Neural crest cell (in vitro differentiated cells): ENCODE results near the gene SPRTN. TPM values are rescaled to one million over a fixed set of nuclear protein-coding genes. Genes with fewer than 3 reads are reported as not detected.
A peak's percentile ranks its signal among the peaks of the same experiment; 100 is the strongest.

ENCODE experiments used
- DNase-seq: peaks from one replicate; pipeline ENCODE4 v3.0.0; 2021; ENCODE audit warnings: low read depth, mixed read lengths, low spot score
- H3K27ac Mint-ChIP-seq: one replicate; pipeline ENCODE4 v1.8.0; 2021; ENCODE audit warnings: mild to moderate bottlenecking, mixed read lengths; ENCODE audit not compliant: unreplicated experiment
- H3K27me3 Mint-ChIP-seq: 2 replicates; pipeline ENCODE4 v1.8.0; 2021; ENCODE audit warnings: low read depth, mild to moderate bottlenecking, mixed read lengths
- H3K36me3 Mint-ChIP-seq: 2 replicates; pipeline ENCODE4 v1.8.0; 2021; ENCODE audit warnings: low read depth, mild to moderate bottlenecking, mixed read lengths
- H3K4me1 Mint-ChIP-seq: 2 replicates; pipeline ENCODE4 v1.8.0; 2021; ENCODE audit warnings: mixed read lengths
- H3K4me3 Mint-ChIP-seq: one replicate; pipeline ENCODE4 v1.8.0; 2021; ENCODE audit warnings: mild to moderate bottlenecking, mixed read lengths
- H3K9me3 Mint-ChIP-seq: 2 replicates; pipeline ENCODE4 v1.8.0; 2021; ENCODE audit warnings: mixed read lengths
- CTCF ChIP-seq: fragments of 200-600 bp; sonication (generic); conservative IDR thresholded peaks from 2 replicates; pipeline ENCODE4 v1.5.0; 2021; ENCODE audit warnings: antibody characterized with exemption, mild to moderate bottlenecking
- total RNA-seq: library from RNA; stranded (reverse); gene quantifications from 2 replicates; pipeline ENCODE4 v1.2.1, GENCODE V29; 2021

SPRTN gene
- total RNA-seq, 1 donor from 2014 or later = 17.2 TPM

- H3K27me3 Mint-ChIP-seq = no peaks in the 10 kb centered on the region
Observed at GRCh38 chr1:231312432-231312788, 25.7 kb upstream of the SPRTN start.

GRCh38 chr1:231313661-231314060 lies 24.4 kb upstream of the SPRTN start:
- Mint-ChIP-seq H3K27me3 (no peaks in the 10 kb centered on the region), H3K27ac (no peak overlapping the region), H3K4me3 (no peak overlapping the region), H3K9me3 (no peaks in the 10 kb centered on the region), H3K4me1 (no peaks in the 10 kb centered on the region), H3K36me3 (no peaks in the 10 kb centered on the region)
- no peak for DNase-seq
- no peak for TF ChIP-seq CTCF

More at GRCh38 chr1:231312432-231312788, 25.7 kb upstream of the SPRTN start:
- Mint-ChIP-seq H3K4me1 (no peaks in the 10 kb centered on the region), H3K9me3 (no peaks in the 10 kb centered on the region), H3K27ac (peak overlapping the region; percentile 21), H3K4me3 (no peak overlapping the region), H3K36me3 (no peaks in the 10 kb centered on the region)
- TF ChIP-seq CTCF = no peak
- no peak for DNase-seq

GRCh38 chr1:231315887-231316286 lies 22.2 kb upstream of the SPRTN start:
- Mint-ChIP-seq H3K4me1 (no peaks in the 10 kb centered on the region), H3K4me3 (no peak overlapping the region), H3K27ac (no peak overlapping the region), H3K27me3 (no peaks in the 10 kb centered on the region), H3K9me3 (no peaks in the 10 kb centered on the region), H3K36me3 (no peaks in the 10 kb centered on the region)
- no peak for DNase-seq
- TF ChIP-seq CTCF = peak; percentile 48

- Mint-ChIP-seq H3K9me3 (no peaks in the 10 kb centered on the region), H3K36me3 (no peaks in the 10 kb centered on the region), H3K4me3 (no peak overlapping the region), H3K27ac (no peak overlapping the region), H3K27me3 (no peaks in the 10 kb centered on the region), H3K4me1 (no peaks in the 10 kb centered on the region)
- DNase-seq = no peak
- TF ChIP-seq CTCF = no peak
Observed at GRCh38 chr1:231317306-231318014, 20.6 kb upstream of the SPRTN start.

- no peak overlapping the region for H3K4me3 Mint-ChIP-seq
- no peaks in the 10 kb centered on the region for H3K9me3 Mint-ChIP-seq
- no peak for TF ChIP-seq CTCF
- no peak for DNase-seq
- no peaks in the 10 kb centered on the region for H3K4me1 Mint-ChIP-seq
- no peak overlapping the region for H3K27ac Mint-ChIP-seq
- no peaks in the 10 kb centered on the region for H3K36me3 Mint-ChIP-seq
- H3K27me3 Mint-ChIP-seq = no peaks in the 10 kb centered on the region
Observed at GRCh38 chr1:231318015-231318355, 20.1 kb upstream of the SPRTN start.
